GM21360 (cell line): ENCODE data around the gene B4GALNT4.
"Not testable (repeated sequence)": the region's sequence is repeated elsewhere in the genome, so short reads cannot be mapped to it uniquely, and the experiment has no call there.

Source experiments
- ATAC-seq: cut with Tn5 transposase; IDR thresholded peaks from one replicate; pipeline ENCODE4 v1.9.1; 2021; ENCODE audit warnings: mild to moderate bottlenecking, moderate library complexity; ENCODE audit not compliant: unreplicated experiment

Gene B4GALNT4

DNA sequence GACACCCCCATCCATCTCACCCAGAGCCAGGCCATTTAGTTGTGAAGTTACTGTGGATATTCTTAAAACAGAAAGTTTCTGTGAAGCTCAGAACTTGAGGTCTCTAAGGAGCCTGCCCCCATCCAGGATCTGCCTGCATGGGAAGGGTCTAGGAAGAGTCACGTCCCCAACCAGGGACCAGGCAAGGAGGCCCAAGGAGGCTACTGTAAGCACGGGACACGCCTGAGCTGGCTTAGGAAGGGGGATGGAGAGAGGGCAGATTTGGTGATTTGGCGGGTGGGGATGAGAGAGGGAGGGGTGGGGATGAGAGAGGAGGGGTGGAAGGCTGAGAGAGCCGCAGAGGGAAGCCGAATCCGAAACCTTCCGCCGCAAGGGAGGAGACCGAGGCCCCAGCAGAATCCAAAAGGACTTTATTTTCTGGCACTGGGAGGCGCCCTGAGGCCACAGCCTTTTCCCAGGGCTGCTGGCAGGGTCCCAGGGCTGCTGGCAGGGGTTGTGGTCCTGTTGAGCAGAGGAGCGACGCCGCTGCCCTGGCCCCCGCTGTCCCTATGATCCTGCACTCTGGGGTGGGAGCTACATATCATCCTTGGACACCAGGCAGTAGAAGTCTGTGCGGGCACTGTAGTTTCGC lies 36.1 kb downstream of the B4GALNT4 start:
- ATAC-seq: no peak

GRCh38 chr11:405954-406795 lies 36.9 kb downstream of the B4GALNT4 start:
- ATAC-seq: no peak

DNA sequence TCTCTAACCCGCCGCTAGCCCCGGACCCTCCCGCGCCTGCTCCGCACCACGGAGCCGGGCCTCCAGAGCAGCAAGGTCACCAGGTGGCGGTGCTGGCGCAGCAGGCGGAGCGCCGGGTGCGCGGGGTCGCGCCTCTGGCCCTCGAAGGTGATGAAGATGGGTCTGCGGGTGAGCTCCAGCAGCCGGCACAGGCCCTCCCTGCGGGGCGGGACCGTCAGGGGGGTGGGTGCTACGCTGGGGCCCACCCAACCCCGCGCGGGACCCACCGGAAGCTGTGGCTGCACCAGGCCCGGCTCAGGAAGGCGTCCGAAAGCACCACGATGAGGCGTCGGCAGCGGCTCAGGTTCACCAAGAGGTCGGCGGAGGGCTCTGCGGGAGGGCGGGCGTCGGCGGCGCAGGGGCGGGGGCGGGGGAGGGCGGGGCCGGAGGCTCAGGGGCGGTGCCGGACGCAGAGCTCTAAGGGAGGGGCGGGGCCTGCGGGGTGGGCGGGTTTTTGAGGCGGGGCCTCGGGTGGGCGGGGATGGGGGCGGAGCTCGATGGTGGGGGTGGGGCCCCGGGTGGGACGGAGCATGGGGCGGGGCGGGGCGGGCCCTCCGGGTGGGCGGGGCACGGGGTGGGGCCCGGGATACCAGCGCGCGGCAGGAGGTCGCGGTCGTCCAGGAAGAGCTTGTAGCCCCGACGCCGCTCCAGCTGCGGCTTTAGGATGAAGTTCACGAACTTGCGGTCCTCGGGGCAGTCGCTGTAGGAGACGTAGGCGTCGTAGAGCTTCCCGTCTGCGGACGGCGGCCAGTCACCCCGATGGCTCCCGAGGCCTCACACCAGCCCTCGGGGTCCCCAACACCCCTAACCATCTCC lies 37.7 kb downstream of the B4GALNT4 start:
- peak; percentile 69 for ATAC-seq

DNA sequence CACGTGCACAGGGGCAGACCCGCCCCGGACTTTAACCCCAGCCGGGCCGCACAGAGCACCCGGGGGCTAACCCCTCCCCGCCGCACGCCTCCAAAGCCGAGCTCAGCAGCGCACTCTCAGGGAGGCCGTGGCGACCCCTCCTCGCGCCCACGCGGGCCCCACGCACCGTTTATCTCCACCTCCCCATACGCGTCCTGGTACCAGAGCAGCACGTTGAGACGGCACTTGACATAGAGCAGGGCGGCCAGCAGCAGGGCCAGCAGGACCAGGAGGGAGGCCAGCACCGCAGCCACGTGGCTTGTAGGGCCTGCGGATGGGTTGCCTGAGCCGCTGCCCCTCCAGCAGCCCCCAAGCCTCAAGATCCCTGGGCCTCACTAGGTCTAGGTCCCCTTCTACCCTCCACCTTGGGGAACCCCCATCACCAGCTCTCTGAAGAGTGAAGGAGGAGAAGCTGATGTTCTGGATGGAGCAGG lies 38.4 kb downstream of the B4GALNT4 start:
- ATAC-seq: no peak

DNA sequence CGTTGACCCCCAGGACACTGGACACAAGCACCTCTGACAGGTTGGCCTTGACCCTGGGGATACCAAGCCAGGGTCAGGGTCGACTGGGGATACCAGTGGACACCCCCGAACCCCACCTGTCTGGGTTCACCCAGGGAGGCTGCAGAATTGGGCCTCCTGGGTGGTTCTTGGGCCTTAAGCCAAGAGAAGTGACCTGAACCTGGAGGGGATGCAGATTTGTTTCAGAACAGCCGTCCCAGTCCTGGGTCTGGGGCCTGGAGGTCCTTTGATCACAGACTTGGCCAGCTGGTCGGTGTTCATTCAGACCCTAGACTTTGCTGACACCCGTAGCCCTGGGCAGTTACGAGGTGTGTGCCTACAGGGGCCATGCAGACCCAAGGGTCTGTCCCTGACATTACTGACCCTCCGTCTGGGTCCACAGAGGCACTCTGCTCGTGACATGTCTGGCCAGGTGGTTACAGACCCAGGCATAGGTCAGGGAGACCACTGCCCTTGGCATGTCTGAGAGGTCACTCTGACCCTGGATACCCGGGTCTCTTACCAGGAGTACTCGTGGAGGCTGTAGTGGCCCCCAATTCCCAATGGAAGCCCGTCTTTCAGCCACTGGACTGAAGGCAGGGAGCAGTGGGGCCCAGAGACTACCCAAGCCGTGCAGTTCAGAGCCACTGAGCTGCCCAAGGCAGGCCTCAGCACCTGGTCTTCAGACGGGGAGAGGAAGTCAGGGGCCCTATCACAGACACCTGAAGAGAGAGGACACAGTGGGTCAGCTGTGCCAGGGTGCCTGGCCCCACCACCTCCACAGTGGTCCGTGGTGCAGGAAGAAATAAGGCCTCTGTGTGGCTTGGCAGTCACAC lies 39.1 kb downstream of the B4GALNT4 start:
- ATAC-seq: no peak

DNA sequence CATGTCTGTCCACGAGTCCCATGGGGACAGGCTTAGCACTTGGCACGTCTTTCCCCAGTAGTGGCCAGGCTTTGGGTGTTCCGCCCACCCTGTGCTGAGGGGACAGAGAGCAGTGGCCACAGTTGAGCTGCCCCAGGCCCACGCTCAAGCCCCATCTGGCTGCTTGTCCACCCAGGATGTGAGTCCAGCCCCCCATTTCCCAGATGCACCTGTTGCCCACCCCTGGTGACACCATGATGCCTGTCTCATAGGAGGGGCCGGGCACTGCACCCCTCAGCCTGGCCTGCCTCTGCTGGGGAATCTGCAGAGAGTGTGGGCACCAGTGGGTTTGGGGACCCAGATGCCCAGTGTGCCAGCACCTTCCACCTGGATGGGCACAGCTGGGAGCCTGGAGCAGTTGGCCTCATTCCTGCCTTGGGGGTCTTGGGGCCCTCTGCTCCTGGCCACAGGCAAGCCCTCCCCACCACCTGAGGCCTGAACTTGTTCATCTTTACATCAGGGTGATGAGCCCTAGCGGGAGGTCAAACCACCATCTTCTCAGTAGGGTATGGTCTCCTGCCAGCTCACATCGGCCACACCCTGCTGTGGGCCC lies 39.8 kb downstream of the B4GALNT4 start:
- no peak for ATAC-seq

GRCh38 chr11:409600-410483 lies 40.5 kb downstream of the B4GALNT4 start:
- no peak for ATAC-seq

DNA sequence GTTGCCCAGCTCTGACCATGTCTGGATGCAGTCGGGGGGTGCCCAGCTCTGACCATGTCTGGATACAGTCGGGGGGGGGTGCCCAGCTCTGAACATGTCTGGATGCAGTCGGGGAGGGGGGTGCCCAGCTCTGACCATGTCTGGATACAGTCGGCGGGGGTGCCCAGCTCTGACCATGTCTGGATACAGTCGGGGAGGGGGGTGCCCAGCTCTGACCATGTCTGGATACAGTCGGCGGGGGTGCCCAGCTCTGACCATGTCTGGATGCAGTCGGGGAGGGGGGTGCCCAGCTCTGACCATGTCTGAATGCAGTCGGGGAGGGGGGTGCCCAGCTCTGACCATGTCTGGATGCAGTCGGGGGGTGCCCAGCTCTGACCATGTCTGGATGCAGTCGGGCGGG lies 41.4 kb downstream of the B4GALNT4 start:
- ATAC-seq: not testable (repeated sequence)

DNA sequence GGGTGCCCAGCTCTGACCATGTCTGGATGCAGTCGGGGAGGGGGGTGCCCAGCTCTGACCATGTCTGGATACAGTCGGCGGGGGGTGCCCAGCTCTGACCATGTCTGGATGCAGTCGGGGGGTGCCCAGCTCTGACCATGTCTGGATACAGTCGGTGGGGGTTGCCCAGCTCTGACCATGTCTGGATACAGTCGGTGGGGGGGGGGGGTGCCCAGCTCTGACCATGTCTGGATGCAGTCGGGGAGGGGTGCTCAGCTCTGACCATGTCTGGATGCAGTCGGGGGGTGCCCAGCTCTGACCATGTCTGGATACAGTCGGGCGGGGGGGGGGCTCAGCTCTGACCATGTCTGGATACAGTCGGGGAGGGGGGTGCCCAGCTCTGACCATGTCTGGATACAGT lies 42.2 kb downstream of the B4GALNT4 start:
- ATAC-seq: not testable (repeated sequence)

DNA sequence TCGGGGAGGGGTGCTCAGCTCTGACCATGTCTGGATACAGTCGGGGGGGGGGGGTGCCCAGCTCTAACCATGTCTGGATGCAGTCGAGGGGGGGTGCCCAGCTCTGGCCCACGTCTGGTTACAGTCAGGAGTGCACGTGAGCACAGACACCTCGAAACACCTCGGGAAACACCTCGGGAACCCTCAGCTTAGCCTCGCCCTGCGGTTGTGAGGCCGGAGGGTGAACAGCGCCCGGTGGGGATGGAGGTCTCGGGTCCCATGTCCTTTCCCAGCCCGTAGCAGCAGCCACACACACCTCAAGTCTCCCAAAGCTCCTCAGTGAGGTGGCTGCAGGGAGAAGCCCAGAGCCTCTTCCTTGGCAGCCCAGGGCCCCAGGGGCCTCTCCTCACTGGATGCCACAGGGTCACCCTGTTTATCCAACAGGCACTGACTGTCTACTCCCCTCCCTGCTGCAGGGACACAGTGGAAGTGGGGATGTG lies 43.4 kb downstream of the B4GALNT4 start:
- ATAC-seq: no peak

- ATAC-seq: no peak
These were observed 44.1 kb downstream of the B4GALNT4 start for GRCh38 chr11:413120-414081.

DNA sequence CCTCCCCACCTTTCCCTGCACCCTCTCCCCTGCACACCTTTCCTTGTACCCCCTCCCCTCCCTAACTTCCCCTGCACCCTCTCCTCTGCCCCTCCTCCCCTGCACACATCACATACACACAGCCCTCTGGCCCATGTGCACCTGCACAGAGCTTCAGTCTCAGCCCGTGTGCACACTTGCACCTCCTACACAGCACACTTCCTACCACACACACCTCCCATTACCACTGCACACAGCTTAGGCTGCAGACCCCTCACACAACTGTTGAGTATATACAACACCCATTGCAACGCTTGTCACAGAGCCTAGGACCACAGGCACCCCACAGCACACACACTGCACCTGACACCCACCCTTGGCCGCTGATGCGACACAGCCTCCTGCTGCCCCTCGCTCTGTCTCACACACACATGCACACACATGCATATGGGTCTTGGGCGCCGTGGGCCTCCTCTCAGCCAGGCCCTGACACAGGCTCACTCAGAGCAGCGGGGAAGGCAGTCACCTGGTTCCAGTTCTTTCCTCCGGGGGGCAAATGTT lies 45.1 kb downstream of the B4GALNT4 start:
- no peak for ATAC-seq

DNA sequence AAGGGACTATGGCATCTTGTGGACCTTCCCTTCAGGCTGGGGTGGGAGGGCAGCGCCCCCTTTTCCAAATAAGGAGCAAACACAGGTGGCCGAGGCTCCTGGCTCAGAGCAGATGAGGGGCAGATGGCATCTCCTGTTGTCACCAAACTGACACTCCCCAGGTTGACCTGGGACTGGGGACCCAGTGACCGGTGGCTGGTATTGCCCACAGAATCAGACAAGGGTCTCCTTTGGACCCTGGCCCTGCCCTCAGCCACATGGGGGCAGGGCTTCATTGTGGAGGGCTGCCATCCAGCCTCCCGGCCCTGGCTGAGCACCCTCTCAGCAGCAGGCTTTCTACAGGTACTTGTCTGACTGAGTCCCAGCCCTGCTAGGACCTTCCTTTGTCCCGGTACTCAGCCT lies 46.3 kb downstream of the B4GALNT4 start:
- no peak for ATAC-seq

- no peak for ATAC-seq
These were observed 46.9 kb downstream of the B4GALNT4 start for GRCh38 chr11:416051-416756.

DNA sequence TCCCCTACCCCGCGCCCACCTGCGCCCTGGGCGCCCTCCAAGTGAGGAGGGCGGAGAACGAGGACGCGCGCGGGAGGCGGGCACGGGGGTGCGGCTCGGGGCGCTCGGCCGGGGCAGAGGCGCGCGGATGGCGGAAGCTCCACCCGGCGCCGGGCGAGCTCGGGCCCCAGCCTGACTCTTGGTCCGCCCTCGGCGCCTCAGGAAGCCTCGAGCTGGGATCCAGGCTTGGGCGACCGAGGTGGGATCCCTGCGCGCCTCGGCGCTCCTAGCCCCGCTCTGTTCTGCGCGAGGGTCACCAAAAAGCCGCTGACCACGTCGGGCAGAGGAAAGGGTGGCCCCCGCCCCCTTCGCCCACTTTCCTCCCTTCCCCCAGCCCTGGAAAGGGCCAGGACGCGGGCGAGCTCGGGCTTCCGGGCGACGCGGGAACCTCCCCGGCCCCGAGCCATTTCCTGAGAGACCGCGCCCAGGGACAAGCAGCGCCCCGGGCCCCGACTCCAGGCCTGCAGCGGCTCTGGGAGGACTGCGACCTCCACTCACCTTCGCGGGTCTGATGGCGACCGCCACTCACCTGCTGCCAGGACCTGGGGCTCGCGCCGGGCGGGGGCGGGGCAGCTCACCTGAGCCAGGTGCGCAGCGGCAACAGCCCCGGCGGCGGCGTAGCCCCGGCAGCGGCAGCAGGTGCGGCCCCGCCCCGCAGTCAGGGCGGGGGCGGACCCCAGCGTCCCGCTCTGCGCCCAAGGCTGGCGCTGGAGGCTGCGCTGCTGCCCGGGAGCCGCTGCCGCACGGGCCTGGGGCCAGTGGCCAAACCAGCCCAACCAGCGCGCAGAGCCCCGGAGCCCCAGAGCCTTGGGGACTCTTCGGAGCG lies 47.7 kb downstream of the B4GALNT4 start:
- ATAC-seq: no peak
